Prostate gland (tissue), 2 donors: ENCODE measurements around the gene DCPS.

Experiments used
- POLR2AphosphoS5 ChIP-seq: sonication (generic); formaldehyde crosslinking; IDR thresholded peaks from one replicate; pipeline ENCODE4 v1.6.1; 2017; ENCODE audit warnings: antibody characterized with exemption
- TF ChIP-seq, protein P1 (sequence below), 4 experiments: fragments of 200-600 bp in 2 of 4; fragments of 450-650 bp in 2 of 4; sonication (generic) in 2 of 4; IDR thresholded peaks; 1 replicate in 3 of 4; 2 replicates in 1 of 4; pipeline ENCODE4 v1.5.1; 2016 to 2019; ENCODE audit warnings: antibody characterized with exemption in 4 of 4, mild to moderate bottlenecking in 2 of 4, moderate library complexity in 2 of 4

DNA sequence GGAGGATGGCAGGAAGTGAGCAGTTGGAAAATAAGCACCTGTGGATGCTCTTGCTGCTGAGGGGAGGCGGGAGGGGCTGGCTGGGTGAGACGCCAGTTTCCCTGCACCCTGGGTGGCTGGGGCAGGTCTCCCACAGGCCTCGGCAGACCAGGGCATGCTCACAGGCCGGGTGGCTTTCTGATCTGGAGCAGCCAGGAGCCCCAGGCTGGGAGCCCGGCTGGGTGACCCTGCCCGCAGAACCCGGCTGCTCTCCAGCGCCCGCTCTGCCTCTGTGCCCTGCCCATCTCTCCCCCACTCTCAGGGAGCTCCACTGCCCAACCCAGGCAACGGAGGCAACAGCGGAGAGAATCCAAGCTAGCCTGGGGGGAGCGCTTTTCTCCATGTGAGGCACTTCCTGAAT, 24.6 kb downstream of the DCPS start:
- TF ChIP-seq, protein P1, sequence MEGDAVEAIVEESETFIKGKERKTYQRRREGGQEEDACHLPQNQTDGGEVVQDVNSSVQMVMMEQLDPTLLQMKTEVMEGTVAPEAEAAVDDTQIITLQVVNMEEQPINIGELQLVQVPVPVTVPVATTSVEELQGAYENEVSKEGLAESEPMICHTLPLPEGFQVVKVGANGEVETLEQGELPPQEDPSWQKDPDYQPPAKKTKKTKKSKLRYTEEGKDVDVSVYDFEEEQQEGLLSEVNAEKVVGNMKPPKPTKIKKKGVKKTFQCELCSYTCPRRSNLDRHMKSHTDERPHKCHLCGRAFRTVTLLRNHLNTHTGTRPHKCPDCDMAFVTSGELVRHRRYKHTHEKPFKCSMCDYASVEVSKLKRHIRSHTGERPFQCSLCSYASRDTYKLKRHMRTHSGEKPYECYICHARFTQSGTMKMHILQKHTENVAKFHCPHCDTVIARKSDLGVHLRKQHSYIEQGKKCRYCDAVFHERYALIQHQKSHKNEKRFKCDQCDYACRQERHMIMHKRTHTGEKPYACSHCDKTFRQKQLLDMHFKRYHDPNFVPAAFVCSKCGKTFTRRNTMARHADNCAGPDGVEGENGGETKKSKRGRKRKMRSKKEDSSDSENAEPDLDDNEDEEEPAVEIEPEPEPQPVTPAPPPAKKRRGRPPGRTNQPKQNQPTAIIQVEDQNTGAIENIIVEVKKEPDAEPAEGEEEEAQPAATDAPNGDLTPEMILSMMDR (IDR thresholded peaks at IDR 0.05), result no peak
- TF ChIP-seq POLR2AphosphoS5, result no peak
